GM06990 (cell line): ENCODE data around the gene ABCA4.

Source experiments
- DNase-seq: peaks from one replicate; pipeline ENCODE4 v3.0.0-alpha.2; 2011; ENCODE audit not compliant: insufficient read length; ENCODE audit errors: extremely low read depth
- H3K27me3 ChIP-seq: replicated peaks from 2 replicates; pipeline ENCODE4 v1.6.0; 2011; ENCODE audit warnings: low read length; ENCODE audit not compliant: control insufficient read depth, insufficient read depth
- H3K36me3 ChIP-seq: 2 replicates; pipeline ENCODE4 v1.5.1; 2011; ENCODE audit warnings: low read length; ENCODE audit not compliant: control insufficient read depth, insufficient read depth
- H3K4me3 ChIP-seq: replicated peaks from 2 replicates; pipeline ENCODE4 v1.5.1; 2011; ENCODE audit warnings: low read depth, mild to moderate bottlenecking, control low read depth, low read length
- CTCF ChIP-seq: IDR thresholded peaks from 2 replicates; pipeline ENCODE4 v1.5.1; 2011; ENCODE audit warnings: low read length, control low read depth, mild to moderate bottlenecking, inconsistent platforms; ENCODE audit not compliant: insufficient read depth, poor library complexity, severe bottlenecking

ABCA4 gene

DNA sequence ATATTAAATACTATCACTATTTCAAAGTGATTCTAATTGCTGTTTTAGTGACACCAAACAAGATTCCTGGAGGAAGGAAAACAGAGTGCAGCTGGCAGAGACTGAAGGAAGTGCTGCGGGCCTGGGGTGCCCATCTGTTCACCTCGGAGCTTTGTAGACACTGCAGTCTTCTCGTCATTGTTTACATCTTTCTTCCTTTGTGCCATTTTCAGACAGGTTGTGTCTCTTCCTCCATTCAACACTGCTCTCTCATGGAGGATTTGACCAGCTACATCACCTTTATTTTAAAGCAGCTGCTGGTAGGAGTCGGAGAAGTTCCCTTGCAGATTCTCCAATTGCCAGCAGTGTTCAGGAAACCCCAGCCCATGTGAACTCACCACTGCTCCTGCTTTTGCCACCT lies 37.3 kb downstream of the ABCA4 start:
- no peaks in the 10 kb centered on the region; the same call in 1 of the 2 replicates for H3K27me3 ChIP-seq
- no peak for TF ChIP-seq CTCF
- DNase-seq: no peak

GRCh38 chr1:94081566-94082344 lies 39.2 kb downstream of the ABCA4 start:
- H3K27me3 ChIP-seq: no peaks in the 10 kb centered on the region
- no peak for TF ChIP-seq CTCF
- no peaks in the 10 kb centered on the region for H3K36me3 ChIP-seq
- no peak for DNase-seq
- no peak overlapping the region for H3K4me3 ChIP-seq

More for the DNA sequence above, 37.3 kb downstream of the ABCA4 start:
- Histone ChIP-seq H3K4me3 (no peak overlapping the region), H3K36me3 (no peaks in the 10 kb centered on the region)

DNA sequence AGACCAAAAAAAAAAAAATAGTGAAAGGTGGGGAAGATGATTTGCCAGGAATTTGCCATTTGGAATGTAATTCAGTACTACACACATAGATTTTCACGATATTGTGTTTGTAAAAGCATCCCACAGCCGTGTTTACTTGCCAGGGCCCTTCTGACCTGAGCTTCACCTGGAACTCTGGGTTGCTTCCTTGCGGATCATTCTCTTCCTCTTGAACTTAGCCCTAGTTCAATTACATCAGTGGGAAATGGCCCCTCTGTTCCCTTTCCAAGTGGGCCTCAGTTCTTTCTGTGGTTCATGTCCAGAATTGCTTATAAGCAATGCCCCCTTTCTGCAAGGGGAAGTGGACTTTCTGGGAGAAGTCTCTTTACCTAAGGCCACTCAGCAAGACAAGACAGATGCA lies 41.0 kb downstream of the ABCA4 start:
- no peak for TF ChIP-seq CTCF
- H3K36me3 ChIP-seq: no peaks in the 10 kb centered on the region
- no peak overlapping the region for H3K4me3 ChIP-seq
- DNase-seq: no peak
- H3K27me3 ChIP-seq: no peaks in the 10 kb centered on the region

DNA sequence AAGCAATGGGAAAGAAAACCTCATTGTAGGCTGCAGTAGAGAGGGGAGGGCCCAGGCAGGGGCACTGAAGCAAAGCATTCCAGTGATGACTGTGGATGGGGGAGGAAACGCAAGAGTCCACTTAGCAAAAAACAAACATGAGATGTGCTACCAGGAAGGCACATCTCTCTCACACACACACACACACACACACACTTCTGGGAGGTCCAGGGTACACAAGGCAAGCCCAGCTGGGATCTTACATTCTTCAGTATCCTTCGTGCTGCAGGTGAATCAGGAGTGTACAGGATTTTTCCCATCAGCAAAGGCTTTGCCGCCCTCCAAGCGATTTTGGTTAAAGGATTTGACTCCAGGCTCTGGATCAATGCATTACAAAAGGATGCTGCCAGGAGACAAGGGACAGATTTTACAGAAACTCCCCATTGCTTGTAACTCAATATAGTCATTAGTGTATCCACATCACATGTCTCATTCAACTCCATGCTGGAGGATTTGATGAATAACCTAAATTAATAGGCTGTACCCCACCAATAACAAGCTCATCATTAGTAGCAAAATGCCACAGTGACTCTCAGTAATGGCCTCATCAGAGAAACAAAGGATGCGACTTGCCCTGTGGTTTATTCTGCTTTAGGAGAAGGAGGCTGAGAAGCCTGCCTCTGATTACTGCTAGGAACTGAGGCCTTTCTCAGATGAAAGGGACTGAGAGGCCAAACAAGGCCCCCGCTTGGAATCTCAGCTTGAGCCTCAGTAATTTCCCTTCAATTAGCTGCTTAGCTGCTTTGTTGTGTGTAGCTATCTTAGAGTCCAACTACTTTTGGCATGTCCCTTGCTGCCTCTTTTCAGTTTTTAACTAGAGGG lies 41.6 kb downstream of the ABCA4 start:
- Histone ChIP-seq H3K27me3 (no peaks in the 10 kb centered on the region), H3K36me3 (no peaks in the 10 kb centered on the region), H3K4me3 (no peak overlapping the region)
- TF ChIP-seq CTCF: no peak
- no peak for DNase-seq

DNA sequence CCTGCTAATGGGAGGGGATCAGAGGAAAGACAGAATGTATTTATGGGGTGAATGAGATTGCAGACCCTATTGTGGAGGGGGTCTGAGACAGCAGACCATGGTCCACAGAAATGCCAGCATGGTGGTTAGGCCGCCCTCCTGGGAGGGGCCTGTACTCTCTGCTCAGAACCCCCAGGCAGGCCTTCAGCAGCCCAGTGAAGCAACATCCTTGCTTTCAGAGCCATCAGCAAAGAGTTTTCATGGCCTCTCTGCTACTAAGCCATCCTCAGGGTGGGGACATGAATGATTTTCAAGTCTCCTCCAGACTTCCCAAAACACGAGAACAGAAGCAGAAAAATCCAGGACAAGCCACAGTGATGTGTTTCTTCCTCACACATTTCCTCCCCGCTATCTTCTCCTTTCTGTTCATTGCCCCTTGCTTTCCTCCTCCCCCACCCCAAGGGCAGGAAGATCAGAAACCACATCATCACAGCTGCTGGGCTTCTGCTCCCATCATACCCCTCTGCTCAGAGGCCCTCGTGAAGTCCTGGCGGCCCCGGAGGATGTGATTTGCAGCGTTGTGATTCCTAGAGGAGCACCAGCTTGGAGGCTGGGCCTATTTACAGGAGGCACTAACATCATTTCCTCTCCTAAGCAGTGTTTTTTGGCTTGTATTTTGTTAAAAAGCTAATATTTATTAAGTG lies 48.0 kb downstream of the ABCA4 start:
- H3K4me3 ChIP-seq: no peak overlapping the region
- DNase-seq: no peak
- no peaks in the 10 kb centered on the region for H3K36me3 ChIP-seq
- TF ChIP-seq CTCF: no peak
- no peaks in the 10 kb centered on the region for H3K27me3 ChIP-seq
